ENCODE results near the gene PLPP7.

Gene PLPP7

DNA sequence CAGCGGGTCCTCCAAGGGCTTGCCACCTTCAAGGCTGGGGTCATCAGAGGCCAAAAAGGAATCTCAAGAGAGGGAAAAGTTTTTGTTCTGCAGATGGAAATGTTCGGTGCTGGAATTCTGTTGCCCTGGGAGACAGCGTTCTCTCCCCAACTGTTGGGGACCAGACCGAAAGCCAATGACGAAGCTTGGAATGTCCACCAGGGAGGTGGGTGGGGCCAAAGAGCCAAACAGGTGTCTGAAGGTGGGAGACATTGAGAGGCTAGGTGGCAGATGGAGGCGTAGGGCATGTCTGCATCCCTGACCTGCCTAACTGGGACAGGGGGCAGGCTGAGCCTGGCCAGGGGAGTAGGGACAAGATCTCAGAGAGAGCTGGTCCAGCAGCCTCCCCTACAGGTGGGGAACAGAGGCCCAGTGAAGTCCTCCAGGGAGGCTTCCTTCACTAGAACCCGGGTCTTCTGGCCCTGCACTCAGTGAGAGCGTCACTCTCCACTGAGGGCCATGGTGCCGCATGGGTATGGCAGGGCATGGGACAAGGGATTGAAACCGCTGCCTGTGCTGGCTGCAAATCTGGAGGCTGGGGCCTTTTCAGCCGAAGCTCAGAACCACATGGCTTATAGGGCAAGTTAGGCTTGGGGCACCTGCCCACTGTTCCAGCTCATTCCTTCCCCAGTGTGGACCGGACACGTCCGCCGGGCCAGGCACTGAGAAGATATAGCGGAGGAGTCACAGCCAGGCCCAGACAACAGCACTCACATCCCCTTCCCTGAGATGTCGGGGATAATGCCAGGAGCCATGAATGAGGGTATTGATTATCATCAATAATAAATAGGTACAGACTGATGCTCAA lies 8.2 kb upstream of the PLPP7 start:
- DNase-seq (ENCODE audit: low read depth), result no peak

DNA sequence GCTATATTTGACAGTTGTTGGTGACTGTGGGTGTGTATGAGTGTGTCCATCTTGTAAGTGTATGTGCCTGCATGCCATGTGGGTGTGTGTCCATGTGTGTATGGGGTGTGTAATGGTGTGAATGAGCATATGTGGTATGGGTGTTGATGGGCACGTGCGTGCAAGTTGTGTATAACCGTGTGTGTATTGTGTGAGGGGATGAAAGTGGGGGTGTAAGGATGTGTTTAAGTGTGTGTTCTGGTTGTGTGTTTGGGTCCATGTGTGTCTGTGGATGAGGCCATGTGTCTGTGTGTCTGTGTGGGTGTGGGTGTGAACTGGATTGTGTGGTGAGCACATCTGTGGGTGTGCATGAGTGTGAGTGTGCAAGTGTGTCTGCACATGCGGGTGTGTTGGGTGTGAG lies 7.3 kb upstream of the PLPP7 start:
- DNase-seq (ENCODE audit: low read depth), result no peak

DNA sequence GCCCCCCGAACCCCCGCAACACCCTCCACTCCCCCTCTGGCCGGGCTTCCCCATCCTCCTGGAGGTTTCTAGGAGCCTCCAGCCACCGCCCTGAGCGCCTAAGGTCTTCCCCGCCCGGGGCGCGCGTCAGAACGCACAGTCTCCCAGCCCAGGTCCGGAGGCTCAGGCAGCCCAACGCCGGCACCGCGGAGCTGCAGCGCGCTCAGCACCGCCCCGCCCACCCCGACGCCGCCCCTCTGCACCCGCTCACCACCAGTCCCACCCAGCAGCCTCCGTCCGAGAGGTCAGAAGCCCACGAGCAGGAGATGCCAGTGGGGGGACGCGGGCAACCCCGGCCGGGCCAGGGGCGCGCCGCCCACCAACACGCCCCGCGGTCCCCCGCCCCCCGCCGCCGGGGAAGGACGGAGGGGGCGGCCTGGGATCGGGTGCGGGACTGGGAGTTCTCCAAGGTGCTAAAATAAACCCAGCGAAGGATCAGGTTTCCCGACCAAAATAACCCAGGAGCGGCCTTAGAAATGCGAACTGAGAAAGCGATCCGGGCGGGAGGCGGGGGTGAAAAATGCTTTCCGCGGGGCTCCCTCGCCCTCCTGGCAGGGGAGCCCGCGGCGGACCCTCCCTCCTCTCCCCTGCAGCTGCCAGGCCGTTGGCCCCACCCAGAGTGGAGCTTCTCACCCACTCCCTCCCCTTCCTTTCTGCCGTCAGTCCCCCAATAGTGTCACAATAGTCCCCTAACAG lies 6.7 kb upstream of the PLPP7 start:
- DNase-seq (ENCODE audit: low read depth), result no peak

DNA sequence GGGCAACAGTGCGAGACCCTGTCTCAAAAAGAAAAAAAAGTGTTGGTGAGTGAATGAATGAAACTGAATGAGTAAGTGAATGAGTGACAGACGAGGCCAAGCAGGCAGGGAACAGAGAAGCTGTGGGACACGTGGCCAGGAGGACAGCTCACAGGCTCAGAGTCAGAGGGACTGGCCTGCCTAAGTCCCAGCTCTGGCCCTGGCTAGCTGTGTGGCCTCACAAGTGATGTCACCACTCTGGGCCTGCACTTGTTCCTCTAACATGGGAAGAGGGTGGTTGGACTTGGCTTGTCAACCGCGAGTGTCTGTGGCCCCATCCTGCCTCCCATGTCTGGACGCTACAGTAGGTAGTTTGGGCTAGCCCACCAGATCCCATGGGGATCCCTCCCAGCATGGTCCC lies 4.7 kb upstream of the PLPP7 start:
- DNase-seq (ENCODE audit: low read depth), result no peak

DNA sequence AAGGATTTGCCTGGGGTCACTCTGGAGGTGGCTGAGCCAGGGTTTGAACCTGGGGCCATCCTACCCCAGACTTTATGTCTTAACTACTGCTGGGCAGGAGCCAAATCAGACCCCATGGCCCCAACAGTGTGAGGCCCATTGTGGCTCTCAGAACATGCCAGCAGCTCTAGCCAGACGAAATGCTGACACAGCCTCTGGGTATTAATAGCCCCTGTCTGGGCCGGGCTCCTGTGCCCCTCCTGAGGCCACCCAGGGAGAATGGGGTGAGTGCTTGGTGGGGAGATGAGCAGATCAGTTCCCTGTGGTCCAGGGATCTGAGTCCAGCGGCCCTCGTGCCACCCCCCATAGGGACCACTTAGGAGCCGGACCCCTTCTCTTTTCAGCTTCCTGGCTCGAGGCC lies 2.2 kb upstream of the PLPP7 start:
- DNase-seq (ENCODE audit: low read depth), result no peak

DNA sequence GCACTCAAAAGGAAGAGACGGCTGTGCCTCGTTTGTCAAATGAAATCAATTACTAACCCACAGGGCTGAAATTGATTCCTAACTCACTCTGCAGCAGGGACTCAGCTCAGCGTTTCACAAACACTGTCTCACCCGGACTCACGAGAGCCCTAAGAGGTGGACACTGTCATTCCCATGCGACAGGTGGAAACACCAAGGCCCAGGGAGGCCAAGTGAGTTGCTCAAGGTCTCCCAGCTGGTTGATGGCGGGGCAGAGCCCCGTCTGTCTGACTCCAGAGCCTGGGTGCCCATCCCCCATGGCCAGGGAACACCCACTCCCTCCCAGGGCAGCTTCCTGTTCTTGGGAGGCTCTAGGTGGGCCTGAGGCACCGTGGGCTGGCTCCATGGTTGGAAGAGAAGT lies 1.3 kb upstream of the PLPP7 start:
- DNase-seq (ENCODE audit: low read depth), result no peak

DNA sequence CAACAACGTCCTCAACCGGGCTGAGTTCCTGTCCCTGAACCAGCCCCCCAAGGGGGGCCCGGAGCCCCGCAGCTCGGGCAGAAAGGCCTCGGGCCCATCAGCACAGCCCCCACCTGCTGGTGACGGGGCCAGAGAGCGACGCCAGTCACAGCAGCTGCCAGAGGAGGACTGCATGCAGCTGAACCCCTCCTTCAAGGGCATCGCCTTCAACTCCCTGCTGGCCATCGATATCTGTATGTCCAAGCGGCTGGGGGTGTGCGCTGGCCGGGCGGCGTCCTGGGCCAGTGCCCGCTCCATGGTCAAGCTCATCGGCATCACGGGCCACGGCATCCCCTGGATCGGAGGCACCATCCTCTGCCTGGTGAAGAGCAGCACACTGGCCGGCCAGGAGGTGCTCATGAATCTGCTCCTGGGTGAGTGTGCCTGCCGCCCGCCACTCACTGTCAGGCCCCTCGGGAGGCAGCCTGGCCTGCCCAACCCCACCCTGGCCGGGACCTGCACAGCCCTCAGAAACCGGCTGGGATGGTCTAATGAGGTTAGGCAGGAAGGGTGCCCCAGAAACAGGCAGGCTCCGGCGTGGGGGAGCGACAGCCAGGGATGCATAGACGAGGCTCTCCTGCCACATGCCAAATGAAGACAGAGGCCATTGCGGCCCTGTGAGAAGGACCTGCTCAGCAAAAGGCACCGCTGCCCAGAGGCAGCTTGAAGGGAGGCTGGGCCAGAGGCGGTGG lies 678 bp downstream of the PLPP7 start:
- no peak for DNase-seq (ENCODE audit: low read depth)

DNA sequence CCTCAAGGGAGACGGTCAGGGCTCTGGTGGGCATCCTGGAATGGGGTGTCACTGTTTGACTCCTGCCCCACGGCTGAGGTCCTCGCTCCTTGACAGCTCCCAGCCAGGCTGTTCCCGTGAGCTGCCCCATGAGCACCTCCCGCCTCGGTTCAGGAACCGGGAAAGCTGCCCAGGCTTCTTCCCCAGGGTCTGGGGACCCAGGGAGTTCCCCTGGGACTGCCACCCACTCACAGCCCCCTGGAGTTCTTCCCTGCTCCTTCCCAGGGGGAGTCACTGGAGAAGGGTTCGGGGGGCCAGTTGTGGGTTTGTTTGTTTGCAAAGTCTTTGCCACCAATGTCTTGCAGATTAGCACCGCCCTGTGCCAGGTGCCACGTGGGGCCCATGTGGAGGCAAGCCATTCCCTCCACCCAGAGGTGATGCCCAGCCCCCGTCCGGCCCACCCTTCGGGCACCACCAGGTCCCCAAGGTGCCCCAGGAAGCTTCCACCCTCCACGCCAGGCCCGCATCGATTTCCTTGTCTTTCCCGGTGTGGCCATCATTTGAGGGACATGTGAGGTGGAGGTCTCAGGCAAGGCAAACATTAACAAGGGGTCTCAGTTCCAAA lies 1.3 kb downstream of the PLPP7 start:
- no peak for DNase-seq (ENCODE audit: low read depth)

DNA sequence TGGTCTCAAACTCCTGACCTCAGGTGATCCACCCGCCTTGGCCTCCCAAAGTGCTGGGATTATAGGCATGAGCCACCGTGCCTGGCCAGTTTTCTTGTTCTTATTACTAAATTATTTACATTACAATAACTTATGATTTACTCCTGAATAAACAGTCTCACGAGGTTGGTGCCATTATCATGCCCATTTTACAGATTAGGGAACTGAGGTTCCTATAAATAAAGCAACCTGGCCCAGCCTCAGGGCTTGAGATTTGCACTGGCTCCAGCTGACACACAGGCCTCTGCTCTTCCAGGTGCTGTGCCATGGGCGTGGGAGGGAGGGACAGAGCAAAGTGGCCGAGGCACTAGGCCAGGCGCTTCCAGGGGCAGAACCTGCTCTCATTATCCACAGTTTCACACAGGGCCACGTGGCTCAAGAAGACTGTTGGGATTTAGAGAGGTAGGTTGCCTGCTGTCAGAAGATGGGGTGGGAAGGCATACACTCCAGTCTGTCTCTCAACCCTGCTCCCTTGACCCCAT lies 2.3 kb downstream of the PLPP7 start:
- no peak for DNase-seq (ENCODE audit: low read depth)

DNA sequence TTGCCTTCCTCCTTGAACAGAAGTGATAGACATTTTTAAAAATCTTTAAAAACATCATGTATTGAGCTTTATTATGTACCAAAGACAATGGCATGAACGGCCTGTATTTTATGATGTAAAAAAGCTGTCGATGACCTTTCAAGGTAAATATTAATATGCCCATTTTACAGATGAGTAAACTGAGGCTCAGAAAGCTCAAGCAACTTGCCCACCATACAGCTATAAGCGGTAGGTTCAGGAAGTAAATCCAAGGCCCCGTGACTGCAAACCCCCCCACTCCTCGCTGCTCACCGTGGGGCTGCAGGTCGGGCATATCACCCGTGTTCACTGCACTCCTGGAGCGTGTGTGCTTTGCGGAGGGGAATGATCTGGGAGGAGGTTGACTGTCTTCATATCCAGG lies 3.4 kb downstream of the PLPP7 start:
- no peak for DNase-seq (ENCODE audit: low read depth)

DNA sequence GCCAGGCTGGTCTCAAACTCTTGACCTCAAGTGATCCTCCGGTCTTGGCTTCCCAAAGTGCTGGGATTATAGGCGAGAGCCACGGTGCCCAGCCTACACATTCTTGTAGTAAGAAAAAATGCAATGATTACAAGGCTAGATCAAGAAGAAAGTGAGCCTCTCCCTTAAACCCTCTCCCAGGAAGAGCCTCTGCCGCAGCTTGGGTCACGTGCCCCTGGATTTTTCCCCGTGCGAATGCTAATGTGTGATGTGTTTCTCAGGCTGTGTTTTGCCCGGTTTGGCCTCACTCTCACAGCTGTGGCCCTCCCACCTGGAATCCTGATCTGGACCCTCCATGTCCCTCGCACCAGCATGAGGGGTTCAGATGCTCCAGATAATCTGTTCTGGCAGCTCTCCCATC lies 6.9 kb downstream of the PLPP7 start:
- no peak for DNase-seq (ENCODE audit: low read depth)

DNA sequence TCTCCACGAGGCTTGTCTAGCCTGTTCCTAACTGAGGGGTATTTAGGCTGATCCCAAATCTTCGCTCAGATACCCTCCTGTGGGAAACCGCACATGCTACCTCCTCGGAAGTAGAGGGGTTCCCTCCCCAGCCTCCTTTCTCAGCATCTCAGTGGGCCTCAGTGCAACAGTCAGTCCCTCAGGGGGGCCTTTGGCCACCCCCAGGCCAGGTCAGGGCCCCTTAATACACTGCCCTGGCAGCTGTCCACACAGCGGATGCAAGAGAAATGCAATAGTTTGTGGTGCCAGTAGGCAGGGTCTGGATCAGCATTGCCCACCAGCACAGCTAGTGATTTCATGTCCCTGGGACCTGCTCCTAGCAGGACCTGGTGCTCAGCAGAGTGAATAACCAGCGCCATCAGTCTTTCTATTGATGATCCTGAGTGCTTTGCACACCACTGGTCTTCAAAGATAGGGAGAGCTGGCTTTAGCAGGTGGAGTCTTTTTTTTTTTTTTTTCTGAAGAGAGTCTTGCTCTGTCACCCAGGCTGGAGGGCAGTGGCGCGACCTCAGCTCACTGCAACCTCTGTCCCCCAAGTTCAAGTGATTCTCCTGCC lies 7.5 kb downstream of the PLPP7 start:
- DNase-seq (ENCODE audit: low read depth), result no peak

DNA sequence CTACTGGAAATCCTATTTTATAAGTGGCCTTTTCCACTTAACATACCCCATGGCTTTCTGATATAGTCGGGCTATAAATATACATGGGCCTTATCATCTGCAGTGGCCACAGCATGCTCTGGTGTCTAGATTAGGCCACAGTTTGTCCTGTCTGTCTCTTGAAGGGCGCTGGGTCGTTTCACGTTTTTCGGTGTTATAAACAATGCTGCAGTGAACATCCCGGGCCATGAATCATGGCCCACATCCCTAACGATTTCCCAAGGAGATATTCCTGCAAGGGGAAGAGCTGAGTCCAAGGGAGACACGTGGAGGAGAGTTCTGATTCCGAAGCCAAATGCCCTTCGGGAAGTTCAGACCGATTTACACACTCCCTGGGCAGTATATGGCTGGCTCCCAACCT lies 8.4 kb downstream of the PLPP7 start:
- DNase-seq (ENCODE audit: low read depth), result no peak

DNA sequence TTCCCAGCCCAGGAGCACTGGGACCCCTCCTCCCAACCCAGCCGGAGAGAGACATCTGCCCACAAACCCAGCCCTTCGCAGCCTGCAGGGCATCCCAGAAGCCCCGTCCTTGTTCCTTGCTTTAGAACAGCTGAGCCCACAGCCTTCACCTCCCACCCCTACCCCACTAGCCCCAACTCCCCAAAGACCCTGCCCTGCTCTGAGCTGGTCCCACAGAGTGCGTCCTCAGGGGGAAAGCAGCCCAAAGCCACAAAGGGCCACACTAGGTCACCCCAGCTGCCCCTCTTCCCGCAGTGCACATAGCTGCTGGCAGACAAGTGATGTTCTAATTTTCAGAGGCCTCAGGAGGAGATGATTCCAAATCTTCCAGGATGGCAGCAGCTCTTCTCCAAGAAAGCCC lies 8.8 kb downstream of the PLPP7 start:
- no peak for DNase-seq (ENCODE audit: low read depth)

DNA sequence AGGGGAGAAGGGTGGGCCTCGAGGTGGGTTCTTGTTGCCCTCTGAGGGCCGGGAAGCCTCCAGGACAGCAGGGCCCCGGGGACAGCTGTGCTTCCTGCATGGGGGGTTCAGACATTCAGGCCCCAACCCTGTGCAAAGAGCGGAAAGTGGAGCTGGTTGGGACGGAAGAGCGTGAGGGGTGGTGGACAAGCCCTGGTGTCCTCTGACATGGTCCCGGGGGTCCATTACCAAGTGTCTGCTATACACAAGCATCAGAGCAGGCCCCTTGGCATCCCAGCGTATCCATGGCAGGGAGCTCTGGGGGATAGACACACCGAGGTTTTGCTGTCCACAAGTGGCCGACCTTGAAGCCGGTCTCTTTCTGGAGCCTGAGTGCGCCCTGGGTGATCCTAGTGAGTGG lies 9.3 kb downstream of the PLPP7 start:
- no peak for DNase-seq (ENCODE audit: low read depth)

DNA sequence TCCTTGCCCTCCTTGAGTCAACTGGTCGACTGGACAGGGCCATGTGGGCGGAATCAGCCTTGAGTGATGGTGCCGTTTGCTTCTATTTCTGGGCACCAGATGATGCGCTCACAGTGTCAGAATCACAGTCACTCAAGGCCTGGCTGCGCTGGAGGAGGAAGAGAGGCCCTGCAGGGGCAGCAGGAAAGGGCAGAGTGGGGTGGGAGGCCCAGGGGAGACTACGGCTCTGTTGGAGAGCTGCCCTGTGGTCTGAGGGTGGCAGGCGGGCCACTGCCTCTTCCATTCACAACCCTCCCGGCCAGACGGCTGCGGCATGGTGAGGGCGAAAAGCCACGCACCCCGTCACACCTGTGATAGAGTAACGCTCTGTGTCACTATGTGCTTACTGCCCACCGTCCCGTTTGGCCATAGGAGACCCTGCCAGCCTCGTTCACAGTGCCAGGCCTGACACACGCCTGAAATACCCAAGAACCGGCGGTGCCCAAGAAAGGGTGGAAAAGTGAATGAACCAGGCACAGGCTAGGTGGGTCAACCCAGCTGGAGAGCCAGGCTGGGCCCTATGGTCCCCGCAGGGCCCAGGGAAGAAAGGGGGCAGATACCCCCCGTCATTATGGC lies 9.9 kb downstream of the PLPP7 start:
- DNase-seq (ENCODE audit: low read depth), result no peak

DNA sequence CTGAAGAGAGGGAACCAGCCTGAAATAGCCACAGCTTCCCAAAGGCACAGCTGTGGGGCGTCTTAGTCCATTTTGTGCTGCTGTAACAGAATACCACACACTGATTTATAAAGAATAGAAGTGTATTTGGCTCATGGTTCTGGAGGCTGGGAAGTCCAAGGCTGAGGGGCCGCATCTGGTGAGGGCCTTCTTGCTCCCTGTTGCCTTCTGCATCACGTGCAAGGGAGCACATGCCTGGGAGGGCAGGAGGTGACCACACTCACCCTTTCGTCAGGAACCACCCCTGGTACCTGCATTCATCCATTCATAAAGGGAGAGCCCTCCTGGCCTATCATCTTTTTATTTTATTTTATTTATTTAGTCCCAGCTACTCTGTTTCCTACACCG lies 10.4 kb downstream of the PLPP7 start:
- no peak for DNase-seq (ENCODE audit: low read depth)

DNA sequence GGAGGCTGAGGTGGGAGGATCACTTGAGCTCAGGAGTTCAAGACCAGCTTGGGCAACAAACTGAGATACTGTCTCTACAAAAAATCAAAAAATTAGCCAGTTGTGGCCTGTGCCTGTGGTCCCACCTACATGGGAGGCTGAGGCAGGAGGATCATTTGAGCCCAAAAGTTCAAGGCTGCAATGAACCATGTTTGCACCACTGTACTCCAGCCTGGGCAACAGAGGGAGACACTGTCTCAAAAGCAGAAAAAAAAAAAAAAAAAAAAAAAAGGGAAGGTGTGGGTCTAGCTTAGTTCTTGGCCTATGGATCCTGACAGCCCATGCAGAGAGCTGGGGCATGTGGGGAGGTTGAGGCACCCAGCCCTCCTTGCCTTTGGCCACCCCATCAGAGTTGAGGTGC lies 10.9 kb downstream of the PLPP7 start:
- DNase-seq (ENCODE audit: low read depth), result no peak

DNA sequence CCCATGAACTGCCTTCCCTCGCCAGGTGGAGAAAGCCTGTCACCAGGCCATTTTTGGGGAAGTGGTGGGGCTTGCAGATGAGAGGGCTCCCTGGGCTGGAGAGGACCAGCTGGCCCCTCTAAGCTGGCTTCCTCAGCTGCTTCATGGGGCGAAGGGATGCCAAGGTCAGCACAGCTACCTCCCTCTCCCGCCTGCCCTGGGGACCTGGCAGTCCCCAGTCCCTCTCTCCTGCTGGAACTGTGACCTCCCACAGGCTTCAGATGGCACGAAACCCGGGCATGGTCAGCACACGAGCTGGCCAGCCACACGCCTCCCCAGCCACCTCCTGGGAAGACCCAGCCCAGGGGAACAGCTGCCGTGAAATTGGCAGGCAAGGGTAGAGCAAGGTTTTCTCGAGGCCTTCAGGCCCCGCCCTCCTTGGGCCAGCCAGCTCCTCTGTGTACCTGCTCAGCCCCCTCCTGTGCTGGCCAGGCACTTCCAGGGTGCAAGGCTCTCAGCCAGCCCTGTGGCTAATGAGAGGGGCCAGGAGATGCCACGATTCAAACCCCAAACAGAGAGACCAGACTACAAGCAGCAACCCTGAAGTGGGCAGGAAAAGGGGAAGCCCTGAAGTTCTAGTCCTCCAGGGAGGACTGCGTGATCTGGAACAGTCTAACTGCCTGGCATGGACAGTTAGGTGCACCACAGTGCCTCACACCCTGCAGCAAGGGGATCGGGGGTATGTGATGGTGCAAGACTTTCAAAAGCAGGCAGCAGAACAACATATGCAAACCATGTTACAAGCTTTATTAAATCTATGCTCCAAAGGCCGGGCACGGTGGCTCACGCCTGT lies 12.9 kb downstream of the PLPP7 start:
- no peak for DNase-seq (ENCODE audit: low read depth)

Data from GM04503 (cell line).